ENCODE measurements around the gene TATDN2.

TATDN2 gene

GRCh38 chr3:10281951-10282350 is 33.7 kb downstream of the TATDN2 start:
- H3K4me2 ChIP-seq (ENCODE audit: insufficient read depth, low read length): no peak overlapping the region
- peaks cover 22% of the 10 kb centered on the region; the same call in 1 of the 2 replicates for H4K20me1 ChIP-seq (ENCODE audit: insufficient read depth, low read length)
- no peak for TF ChIP-seq CTCF (IDR thresholded peaks at IDR 0.05; ENCODE audit: borderline replicate concordance, extremely low read depth, low read length, poor library complexity, severe bottlenecking)
- no peak for TF ChIP-seq EZH2 (IDR thresholded peaks at IDR 0.05; ENCODE audit: borderline replicate concordance, low read depth, low read length, severe bottlenecking)
- no peak overlapping the region for H3K9ac ChIP-seq (ENCODE audit: low read depth, low read length)
- H3K36me3 ChIP-seq (ENCODE audit: insufficient read depth, low read length): peaks cover 84% of the 10 kb centered on the region
- H3K4me3 ChIP-seq (ENCODE audit: low read depth in 1 of 2, low read length in 2 of 2): no peak overlapping the region
- H3K27ac ChIP-seq (ENCODE audit: low read length): no peak overlapping the region
- H3K4me1 ChIP-seq (ENCODE audit: insufficient read depth, low read length): no peaks in the 10 kb centered on the region
- H3K9me3 ChIP-seq (ENCODE audit: insufficient read depth, low read length, severe bottlenecking): no peaks in the 10 kb centered on the region
- H3K27me3 ChIP-seq (ENCODE audit: insufficient read depth, low read length, poor library complexity): no peaks in the 10 kb centered on the region
- no peak overlapping the region for H2AFZ ChIP-seq (ENCODE audit: low read depth, low read length)
- H3K79me2 ChIP-seq (ENCODE audit: insufficient read depth, low read length): peaks cover 12% of the 10 kb centered on the region
- DNase-seq: no peak
- ATAC-seq (ENCODE audit: insufficient read depth, low read depth): no peak

GRCh38 chr3:10283638-10284037 is 35.4 kb downstream of the TATDN2 start:
- no peaks in the 10 kb centered on the region for H3K4me1 ChIP-seq (ENCODE audit: insufficient read depth, low read length)
- TF ChIP-seq CTCF (IDR thresholded peaks at IDR 0.05; ENCODE audit: borderline replicate concordance, extremely low read depth, low read length, poor library complexity, severe bottlenecking) (no peak), EZH2 (IDR thresholded peaks at IDR 0.05; ENCODE audit: borderline replicate concordance, low read depth, low read length, severe bottlenecking) (no peak)

GRCh38 chr3:10284496-10284895 is 36.2 kb downstream of the TATDN2 start:
- Histone ChIP-seq H3K79me2 (ENCODE audit: insufficient read depth, low read length) (no peaks in the 10 kb centered on the region), H2AFZ (ENCODE audit: low read depth, low read length) (no peak overlapping the region), H3K4me1 (ENCODE audit: insufficient read depth, low read length) (no peaks in the 10 kb centered on the region), H3K4me2 (ENCODE audit: insufficient read depth, low read length) (no peak overlapping the region), H3K27me3 (ENCODE audit: insufficient read depth, low read length, poor library complexity) (no peaks in the 10 kb centered on the region), H4K20me1 (ENCODE audit: insufficient read depth, low read length) (0 out of 2 replicates have a peak, but pooled peaks cover 5% of the 10 kb centered on the region), H3K4me3 (ENCODE audit: low read depth in 1 of 2, low read length in 2 of 2) (no peak overlapping the region), H3K9me3 (ENCODE audit: insufficient read depth, low read length, severe bottlenecking) (no peaks in the 10 kb centered on the region), H3K36me3 (ENCODE audit: insufficient read depth, low read length) (peaks cover 75% of the 10 kb centered on the region), H3K9ac (ENCODE audit: low read depth, low read length) (no peak overlapping the region), H3K27ac (ENCODE audit: low read length) (no peak overlapping the region)
- ATAC-seq (ENCODE audit: insufficient read depth, low read depth): no peak
- DNase-seq: no peak
- TF ChIP-seq EZH2 (IDR thresholded peaks at IDR 0.05; ENCODE audit: borderline replicate concordance, low read depth, low read length, severe bottlenecking) (no peak), CTCF (IDR thresholded peaks at IDR 0.05; ENCODE audit: borderline replicate concordance, extremely low read depth, low read length, poor library complexity, severe bottlenecking) (no peak)

More at GRCh38 chr3:10283638-10284037, 35.4 kb downstream of the TATDN2 start:
- Histone ChIP-seq H3K9me3 (ENCODE audit: insufficient read depth, low read length, severe bottlenecking) (no peaks in the 10 kb centered on the region), H3K9ac (ENCODE audit: low read depth, low read length) (no peak overlapping the region), H3K4me2 (ENCODE audit: insufficient read depth, low read length) (no peak overlapping the region), H3K27ac (ENCODE audit: low read length) (no peak overlapping the region), H4K20me1 (ENCODE audit: insufficient read depth, low read length) (peaks cover 7% of the 10 kb centered on the region; the same call in 1 of the 2 replicates), H3K4me3 (ENCODE audit: low read depth in 1 of 2, low read length in 2 of 2) (no peak overlapping the region), H2AFZ (ENCODE audit: low read depth, low read length) (no peak overlapping the region), H3K79me2 (ENCODE audit: insufficient read depth, low read length) (no peaks in the 10 kb centered on the region), H3K27me3 (ENCODE audit: insufficient read depth, low read length, poor library complexity) (no peaks in the 10 kb centered on the region), H3K36me3 (ENCODE audit: insufficient read depth, low read length) (peaks cover 82% of the 10 kb centered on the region)
- DNase-seq: no peak
- ATAC-seq (ENCODE audit: insufficient read depth, low read depth): no peak
